Glomerular endothelial cell (primary cell): ENCODE measurements around the gene VTA1. TPM values are rescaled to one million over a fixed set of nuclear protein-coding genes. Genes with fewer than 3 reads are reported as not detected.
"Not testable (repeated sequence)": the region's sequence is repeated elsewhere in the genome, so short reads cannot be mapped to it uniquely, and the experiment has no call there.

Source experiments
- DNase-seq: peaks from one replicate; pipeline ENCODE4 v3.0.0-alpha.2; 2011; ENCODE audit warnings: low read depth, low spot score; ENCODE audit errors: extremely low read depth
- total RNA-seq: library from RNA; depleted of rRNA; stranded (reverse); fragments of >200 nt; gene quantifications from 2 replicates; pipeline ENCODE4 v1.2.3, GENCODE V29; 2015

Gene VTA1, protein sequence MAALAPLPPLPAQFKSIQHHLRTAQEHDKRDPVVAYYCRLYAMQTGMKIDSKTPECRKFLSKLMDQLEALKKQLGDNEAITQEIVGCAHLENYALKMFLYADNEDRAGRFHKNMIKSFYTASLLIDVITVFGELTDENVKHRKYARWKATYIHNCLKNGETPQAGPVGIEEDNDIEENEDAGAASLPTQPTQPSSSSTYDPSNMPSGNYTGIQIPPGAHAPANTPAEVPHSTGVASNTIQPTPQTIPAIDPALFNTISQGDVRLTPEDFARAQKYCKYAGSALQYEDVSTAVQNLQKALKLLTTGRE
- total RNA-seq = 37.7 and 50.2 TPM in 2 replicates

DNA sequence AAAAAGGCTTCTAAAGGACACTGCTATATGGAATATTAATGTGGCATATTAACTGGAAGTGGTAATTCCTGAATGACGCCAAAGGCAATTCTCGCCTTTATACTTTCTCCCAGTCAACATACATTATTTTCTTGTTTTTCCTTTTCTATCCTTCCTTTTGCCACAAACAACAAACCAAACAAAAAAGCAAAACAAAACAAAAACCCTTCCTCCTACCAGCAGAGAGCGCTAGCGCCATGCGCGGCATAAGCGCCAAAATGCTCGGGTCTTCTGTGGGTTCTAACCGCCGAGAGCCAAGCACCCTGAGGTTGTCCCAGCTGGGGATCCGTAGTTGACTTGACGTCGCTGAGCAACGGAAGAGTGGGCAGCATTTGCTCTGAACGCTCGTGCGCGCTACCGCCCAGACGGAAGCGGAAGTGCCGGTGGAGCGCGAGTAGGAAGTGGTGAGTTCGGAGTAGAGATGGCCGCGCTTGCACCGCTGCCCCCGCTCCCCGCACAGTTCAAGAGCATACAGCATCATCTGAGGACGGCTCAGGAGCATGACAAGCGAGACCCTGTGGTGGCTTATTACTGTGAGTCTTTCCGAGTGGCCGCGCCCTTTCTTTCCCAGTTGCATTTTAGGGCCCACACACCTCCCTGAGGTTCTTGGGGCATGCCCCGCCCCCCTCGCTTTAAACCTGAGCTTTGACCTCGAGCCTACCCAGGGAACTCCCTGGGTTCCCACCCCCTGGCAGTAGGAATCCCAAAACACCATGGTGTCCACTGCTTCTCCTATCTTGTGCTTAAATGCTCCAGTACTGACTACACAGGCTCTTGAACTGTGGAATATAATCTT lies at the start of gene VTA1, which contains the start of gene NMBR:
Gene VTA1 (plus strand): TSS at position 436 of the 835 bp plus-strand sequence. CDS start 25 bp downstream, at position 461.
Gene NMBR (minus strand): TSS at position 295 of the 835 bp plus-strand sequence. CDS start 58,464 bp downstream, outside the sequence.
- peak; percentile 96 for DNase-seq

DNA sequence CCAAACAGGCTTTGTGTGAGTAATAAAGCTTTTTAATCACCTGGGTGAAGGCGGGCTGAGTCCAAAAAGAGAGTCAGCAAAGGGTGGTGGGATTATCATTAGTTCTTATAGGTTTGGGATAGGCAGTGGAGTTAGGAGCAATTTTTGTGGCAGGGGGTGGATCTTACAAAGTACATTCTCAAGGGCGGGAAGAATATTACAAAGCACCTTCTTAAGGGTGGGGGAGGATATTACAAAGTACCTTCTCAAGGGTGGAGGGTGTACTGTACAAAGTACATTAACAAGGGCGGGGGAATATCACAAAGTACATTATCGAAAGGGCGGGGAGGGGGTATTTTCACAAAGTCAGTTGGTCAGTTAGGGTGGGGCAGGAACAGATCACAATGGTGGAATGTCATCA lies 42.2 kb upstream of the VTA1 start:
- not testable (repeated sequence) for DNase-seq

DNA sequence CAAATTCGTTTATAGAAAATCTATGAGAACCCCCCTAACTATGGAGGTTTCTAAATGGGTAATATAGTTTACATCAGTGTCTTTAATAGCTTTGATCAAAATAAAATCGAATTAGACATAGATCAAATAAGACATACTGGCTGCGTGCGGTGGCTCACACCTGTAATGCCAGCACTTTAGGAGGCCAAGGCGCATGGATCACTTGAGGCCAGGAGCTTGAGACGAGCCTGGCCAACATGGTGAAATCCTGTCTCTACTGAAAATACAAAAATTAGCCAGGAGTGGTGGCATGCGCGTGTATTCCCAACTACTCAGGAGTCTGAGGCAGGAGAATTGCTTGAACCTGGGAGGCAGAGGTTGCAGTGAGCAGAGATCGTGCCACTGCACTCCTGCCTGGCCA lies 36.2 kb upstream of the VTA1 start:
- DNase-seq = not testable (repeated sequence)

DNA sequence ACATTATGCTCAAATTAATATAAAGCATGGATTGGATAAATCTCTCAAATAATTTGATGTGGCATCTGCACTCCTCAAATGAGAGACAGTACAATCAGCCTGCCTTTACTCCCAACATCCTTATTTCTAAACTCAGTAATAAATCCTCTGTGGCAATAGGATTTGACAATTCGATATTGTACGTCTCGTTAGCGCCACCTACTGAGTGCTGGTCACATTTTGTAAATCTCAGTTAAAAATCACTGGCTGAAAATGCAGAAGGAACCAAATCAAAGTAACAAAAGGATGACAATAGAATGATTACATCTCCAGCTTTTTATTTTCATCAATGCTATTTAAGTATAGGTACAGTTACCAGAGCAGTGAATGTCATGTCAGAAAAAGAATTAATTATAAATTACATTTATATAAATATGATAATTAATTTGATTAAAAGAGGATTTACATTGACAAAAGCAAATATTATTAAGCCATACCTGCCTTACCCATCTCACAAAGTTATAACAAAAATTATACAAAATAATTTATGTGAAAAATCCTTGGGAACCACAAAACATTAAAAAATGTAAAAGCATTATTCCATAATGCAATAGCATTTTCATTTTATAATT lies 34.5 kb upstream of the VTA1 start:
- DNase-seq = peak; percentile 58

DNA sequence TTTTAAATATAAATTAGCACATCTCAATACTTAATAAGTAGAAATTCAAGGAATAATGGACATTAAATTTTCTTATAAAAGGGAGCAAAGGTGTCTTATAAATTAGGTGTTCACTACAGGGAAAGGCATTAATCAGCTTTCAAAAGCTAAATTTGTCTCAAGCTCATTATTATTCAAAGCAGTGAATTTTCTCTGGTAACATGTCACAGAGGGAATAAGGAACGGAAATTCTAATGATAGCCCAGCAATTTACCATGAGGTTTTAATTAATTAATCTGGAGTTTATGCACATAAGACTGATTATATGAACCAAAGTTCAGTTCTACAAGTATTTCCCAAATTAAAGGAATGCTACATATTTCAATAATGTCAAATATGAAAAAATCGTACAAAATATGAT lies 29.7 kb upstream of the VTA1 start:
- DNase-seq = no peak

DNA sequence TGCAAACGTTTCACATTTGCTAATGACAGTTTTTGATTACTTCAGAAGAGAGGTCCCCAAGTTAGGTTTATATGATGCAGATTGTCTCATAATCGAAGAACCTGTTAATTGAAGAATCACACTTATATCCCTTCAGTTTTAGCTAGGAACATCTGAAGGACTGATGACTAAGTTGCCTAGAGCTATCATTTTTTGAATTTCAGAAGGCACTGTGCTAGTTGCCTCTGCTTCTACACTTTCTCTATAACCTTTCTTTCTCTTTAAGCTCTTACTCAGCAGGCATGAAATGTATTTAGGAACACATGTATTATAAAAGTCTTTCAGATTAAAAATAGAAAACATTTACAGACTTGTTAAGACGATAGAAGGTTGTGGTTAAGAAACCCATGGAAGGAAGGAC lies 28.7 kb upstream of the VTA1 start:
- no peak for DNase-seq

DNA sequence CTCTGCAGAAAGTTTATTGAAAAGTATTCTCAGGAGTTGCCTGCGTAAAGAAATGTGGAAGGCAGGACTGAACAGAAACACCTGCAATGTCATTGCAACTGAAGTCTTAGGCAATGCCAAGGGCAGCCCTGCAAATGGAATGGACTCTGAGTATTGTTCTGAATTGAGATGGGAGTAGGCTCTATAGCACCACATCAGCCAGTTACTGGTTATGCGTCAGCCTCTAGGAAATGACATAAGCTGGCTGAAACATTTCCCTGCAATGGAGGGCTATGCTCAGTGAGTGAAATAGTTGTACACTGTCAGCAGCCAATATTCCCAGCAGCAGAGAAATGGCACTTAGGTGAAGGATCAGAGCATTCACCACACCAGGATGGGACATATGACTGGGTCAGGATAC lies 28.1 kb upstream of the VTA1 start:
- DNase-seq = no peak

DNA sequence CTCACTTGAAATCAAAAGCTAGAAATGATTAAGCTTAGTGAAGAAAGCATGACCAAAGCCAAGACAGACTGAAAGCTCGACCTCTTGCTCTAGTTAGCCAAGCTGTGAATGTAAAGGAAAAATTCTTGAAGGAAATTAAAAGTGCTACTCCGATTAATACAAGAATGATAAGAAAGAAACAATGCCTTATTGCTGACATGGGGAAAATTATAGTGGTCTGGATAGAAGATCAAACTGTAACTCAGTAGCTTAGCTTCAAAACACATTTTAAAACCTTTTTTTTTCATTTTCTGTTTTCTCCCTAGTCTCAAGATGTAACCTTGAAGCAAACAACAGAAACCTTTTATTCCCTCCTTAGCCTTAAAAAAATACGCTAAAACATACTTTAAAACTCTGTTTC lies 25.7 kb upstream of the VTA1 start:
- no peak for DNase-seq

DNA sequence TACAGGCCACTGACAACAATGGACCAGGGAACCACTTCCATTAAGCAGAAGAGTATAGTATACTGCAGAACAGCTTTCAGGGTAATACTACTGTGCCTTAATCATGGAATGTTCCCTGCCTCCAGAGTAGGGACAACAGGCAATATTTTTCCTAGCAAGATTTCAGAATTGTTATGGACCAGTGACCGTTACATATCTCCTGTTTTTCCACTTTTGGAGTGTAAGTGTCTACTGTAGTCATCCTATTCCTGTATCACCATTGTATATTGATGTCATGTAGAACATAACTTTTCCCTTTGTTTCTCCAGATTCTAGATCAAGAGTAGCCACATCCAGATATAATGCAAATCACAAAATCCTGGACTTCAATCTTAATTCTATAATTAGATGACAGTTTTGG lies 16.2 kb upstream of the VTA1 start:
- no peak for DNase-seq

DNA sequence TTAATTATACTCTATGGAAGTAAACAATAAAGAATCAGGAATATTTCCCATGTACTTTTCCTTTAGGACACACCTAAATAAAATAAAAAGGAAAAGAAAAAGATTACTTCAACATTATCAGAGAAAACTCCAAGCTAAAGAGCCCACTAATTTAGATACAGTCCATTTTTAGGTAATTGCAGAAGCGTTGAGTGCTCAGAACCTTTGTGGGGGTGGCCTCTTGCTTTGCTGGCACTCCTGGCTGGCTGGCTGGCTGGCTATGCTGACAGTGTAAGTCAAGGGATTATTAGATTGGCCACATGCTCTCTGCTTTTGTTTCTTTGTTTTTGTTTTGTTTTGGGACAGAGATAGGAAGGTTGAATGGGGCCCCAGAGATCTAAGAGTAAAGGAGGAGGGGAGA lies 14.4 kb upstream of the VTA1 start, which contains the start of gene GJE1:
Gene GJE1 (plus strand): TSS at position 301 of the 400 bp plus-strand sequence. CDS start 234 bp downstream, outside the sequence.
- DNase-seq = no peak

DNA sequence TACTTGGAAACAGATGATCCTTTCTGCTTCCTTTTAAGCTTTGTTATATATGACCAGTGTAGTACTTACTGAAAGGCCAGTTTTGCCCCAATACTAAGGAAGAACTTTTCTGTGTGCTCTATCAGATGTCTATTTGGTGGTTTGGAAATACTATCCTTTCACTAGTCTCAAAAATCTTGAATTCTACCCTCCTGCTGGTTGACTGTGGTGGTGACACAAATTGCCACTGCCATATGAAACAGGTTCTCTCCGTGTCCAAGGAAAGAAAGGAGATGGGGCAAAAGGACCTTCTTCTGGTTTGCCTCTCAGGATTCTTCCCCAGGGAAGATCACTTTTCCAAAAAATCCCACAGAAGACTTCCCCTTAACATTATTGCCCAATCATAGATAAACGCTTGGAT lies 8.2 kb upstream of the VTA1 start:
- DNase-seq = no peak

DNA sequence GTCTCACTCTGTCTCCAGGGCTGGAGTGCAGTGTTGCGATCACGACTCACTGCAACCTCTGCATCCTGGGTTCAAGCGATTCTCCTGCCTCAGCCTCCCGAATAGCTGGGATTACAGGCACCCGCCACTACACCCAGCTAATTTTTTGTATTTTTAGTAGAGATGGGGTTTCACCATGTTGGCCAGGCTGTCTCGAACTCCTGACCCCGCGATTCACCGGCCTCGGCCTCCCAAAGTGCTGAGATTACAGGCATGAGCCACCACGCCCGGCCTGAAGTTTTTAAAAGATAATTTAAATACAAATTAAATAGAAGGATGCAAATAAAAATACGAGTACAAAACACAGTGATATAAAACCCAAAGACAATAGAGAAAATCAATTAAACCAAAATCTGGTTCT lies 5.5 kb upstream of the VTA1 start:
- not testable (repeated sequence) for DNase-seq

DNA sequence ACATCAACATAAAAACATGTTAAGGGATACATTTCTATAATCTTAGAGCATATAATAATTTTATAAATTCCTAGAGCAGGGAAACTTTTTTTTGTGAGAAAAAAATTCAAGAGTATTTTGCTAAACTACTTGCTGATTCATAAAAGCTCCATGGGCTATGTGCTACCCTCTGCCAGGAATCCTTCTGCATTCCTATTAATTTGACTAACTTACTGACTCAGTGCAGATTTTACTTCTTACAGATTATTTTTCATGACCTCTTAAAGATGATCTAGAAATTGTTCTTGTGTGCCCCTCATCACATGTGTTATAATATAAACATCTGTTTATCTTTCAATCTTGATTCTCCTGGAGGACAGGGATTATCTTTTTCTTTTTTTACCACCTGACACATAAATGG lies 5.7 kb downstream of the VTA1 start:
- DNase-seq = no peak

DNA sequence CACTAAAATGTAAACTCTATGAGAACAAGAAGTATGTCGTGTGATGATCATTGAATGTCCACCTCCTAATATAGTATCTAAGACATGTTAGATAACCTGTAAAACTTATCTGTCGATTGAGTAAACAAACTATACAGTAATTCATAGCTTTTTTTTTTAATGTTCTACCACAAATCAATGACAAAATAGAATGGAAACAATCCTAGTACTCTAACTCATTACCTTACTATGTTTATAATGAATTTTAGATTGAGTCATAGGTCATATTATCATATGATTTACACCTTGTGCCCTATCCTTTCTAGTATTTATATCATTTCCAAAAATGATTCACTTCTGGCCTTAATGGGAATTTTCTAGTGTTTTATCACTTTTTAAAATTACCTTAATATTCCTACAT lies 6.1 kb downstream of the VTA1 start:
- DNase-seq = no peak

DNA sequence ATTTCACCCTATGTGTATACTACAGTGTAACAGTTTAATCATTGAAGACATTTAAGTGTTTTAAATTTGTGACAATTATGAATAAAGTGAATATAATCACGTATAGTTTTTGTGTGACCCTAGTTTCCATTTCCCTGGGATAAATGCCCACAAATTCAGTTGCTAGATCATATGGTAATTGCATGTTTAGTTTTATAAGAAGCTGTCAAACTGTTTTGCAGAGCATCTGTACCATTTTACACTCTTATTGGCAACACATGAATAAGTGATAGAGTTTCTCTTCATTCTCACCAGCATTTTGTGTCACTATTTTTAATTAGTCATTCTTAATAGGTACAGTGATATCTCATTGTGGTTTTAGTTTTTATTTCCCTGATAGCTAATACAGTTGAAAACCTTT lies 7.3 kb downstream of the VTA1 start:
- DNase-seq = no peak

DNA sequence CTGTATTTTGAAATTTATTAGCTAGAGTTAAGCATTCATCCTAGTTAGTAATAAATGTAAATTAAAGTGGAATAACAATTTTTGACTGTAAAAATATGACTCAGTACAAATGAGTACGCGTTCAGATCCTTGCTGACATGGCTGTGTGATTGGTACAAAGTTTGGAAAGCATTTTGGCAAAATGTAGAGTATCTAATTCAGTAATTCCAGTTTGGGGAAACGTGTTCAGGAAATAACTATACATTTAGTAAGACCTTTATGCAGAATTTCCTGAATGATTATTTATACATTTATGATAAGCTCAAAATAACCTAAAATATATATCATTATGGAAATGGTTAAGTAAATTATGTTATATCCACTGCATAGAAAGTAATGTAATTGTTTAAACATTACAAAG lies 8.0 kb downstream of the VTA1 start:
- no peak for DNase-seq

DNA sequence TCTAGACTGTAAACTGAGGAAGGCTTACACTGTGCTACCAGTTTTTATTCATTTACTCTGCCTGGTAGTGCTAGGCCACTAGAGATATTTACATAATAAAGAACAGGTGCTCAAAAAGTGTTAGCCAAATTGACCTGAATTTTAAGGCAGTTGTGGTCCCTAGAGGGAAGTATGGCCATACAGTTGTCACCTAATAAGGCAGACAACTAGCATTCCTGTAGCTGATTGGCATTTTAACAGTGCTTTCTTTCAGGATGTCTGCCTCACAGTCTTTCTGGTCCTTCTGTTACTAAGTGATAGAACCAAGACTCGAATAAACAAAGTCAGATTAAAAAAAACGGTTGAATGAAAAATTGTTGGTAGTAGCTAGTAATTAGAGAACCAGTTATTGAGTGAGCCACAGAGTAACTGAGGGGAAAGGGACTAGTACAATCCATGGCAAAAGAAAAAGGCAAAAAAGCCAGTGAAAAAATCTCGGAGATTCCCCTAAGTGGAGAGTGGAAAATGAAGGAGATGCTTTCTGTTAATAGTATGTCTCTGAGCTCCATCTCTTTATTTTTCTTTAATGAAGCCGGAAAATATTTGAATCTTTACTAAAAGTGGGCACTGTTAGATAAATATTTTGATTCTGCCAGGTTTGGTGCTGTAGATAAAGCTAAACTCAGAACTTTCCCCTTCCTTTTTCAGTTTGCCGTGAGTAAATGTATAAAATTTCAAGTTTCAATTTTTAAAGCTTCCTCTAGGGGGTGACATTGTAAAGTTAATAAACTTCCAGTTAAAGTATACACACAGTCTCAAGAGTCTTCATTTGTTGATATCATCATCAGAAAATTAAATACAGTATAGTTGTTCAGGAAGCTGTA lies 9.1 kb downstream of the VTA1 start:
- peak; percentile 54 for DNase-seq

DNA sequence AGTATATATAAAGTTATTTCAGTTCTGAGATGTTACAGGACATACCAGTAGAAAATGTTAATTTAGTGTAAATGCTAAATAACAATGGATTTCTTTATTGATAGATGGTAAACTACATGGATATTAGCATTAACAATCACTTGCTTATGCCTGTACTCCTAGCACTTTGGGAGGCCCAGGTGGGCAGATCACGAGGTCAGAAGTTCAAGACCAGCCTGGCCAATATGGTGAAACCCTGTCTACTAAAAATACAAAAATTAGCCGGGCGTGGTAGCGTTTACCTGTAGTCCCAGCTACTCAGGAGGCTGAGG lies 9.7 kb downstream of the VTA1 start:
- not testable (repeated sequence) for DNase-seq

DNA sequence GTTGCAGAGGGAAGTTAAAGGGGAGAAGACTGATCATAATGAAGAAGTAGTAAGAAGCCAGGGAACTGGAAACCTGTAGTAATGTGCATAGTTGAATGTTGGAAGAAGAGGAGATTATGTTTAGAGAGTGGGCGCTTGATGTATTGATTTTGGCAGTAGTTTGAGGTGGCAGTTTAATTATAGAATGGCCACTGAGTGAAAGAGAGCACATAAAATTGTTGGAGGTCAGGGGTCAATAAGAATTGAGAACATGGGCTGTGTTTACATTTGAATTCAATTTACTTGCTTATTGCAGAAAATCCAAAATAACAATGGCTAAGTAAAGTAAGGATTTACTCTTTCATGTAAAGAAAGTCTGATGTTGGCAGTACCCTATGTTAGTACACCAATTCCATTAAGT lies 15.7 kb downstream of the VTA1 start:
- DNase-seq = no peak

DNA sequence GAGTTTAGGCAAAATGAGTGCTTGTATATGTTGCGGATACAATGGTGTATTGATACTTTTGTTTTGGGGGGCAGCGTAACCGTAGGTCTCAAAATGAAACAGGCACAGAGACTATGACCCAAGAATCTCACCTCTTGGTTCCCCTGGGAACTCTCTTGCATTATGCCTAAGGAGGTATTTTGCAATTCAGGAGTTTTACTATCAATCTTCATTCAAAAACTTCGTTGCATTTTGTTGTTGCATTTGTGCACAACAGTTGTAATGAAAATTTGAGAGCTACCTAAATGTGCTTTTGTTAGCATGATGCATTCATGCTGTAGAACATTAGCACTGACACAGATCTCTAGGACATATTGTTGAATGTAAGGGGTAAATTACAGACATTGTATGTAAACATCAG lies 18.2 kb downstream of the VTA1 start:
- DNase-seq = no peak

DNA sequence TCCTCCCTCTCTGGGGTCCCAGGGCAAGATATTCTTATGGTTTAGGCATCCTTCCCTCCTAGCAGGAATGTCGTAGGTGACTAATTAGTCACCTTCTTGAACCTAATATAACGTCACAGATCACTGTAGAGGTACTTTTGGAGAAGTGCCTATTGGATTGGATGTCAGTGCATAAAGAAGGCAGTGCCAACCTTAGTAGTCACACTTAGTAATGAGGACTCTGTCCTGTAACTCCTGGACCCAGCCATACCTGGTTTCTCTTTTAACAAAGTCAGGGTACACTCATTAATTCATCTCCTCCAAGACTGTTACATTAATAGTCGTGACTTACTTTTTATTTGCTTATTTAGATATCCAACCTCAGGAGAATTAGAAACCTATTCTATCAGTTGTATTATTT lies 20.0 kb downstream of the VTA1 start:
- DNase-seq = no peak
